Right lobe of liver (tissue), 6 donors: ENCODE data around the gene CCDC71. TPM values are rescaled to one million over a fixed set of nuclear protein-coding genes. Genes with fewer than 3 reads are reported as not detected.

Experiments used
- ATAC-seq, 4 donors: fragments of 200-7000 bp; cut with Tn5 transposase; one replicate each; pipeline ENCODE4 v1.9.1; 2020; ENCODE audit warnings: mild to moderate bottlenecking in 4 of 4, moderate library complexity in 4 of 4
- DNase-seq, 3 donors: peaks; one replicate each; pipeline ENCODE4 v3.0.0-alpha.2; 2020
- H3K27ac ChIP-seq, 3 donors: fragments of 200-600 bp; one replicate each; pipeline ENCODE4 v1.8.0; 2022
- H3K27me3 ChIP-seq, 2 donors: fragments of 200-600 bp; one replicate each; pipeline ENCODE4 v1.8.0; 2022
- H3K36me3 ChIP-seq, 4 donors: fragments of 200-600 bp; sonication (generic) in 1 of 4; one replicate each; pipeline versions ENCODE4 v1.5.1 to v1.8.0; 2017 to 2022; ENCODE audit warnings: control low read depth in 1 of 4
- H3K4me1 ChIP-seq, 4 donors: fragments of 200-600 bp; sonication (generic) in 1 of 4; one replicate each; pipeline versions ENCODE4 v1.5.1 to v1.8.0; 2017 to 2022; ENCODE audit warnings: control low read depth in 1 of 4
- H3K4me3 ChIP-seq, 3 donors: fragments of 200-600 bp; one replicate each; pipeline ENCODE4 v1.8.0; 2022
- H3K9me3 ChIP-seq, 4 donors: fragments of 200-600 bp; sonication (generic) in 1 of 4; one replicate each; pipeline versions ENCODE4 v1.5.1 to v1.8.0; 2017 to 2022; ENCODE audit warnings: control low read depth in 1 of 4
- CTCF ChIP-seq, 4 donors: fragments of 200-600 bp in 3 of 4; fragments of 450-650 bp in 1 of 4; IDR thresholded peaks; one replicate each; pipeline versions ENCODE4 v1.5.1 to v1.8.0; 2016 to 2022; ENCODE audit warnings: antibody characterized with exemption in 4 of 4, mild to moderate bottlenecking in 2 of 4
- POLR2A ChIP-seq: fragments of 450-650 bp; IDR thresholded peaks from one replicate; pipeline ENCODE4 v1.6.1; 2017; ENCODE audit warnings: antibody characterized with exemption, mild to moderate bottlenecking
- WGBS: methylation state at CpG from one replicate; pipeline ENCODE4 v1.1.6; 2018; ENCODE audit warnings: low coverage, low lambda C conversion rate; ENCODE audit not compliant: insufficient coverage; ENCODE audit errors: missing lambda C conversion rate; 5-methylcytosine and 5-hydroxymethylcytosine counted together
- intact Hi-C, 2 donors: fragments of 100-400 bp; cut with DNase I; formaldehyde crosslinking; loops; one replicate each; pipeline versions ENCODE4 v1.11.2 to v1.14.1; 2022
- total RNA-seq, 6 experiments: library from RNA; depleted of rRNA in 2 of 6; stranded (reverse); fragments of >200 nt in 2 of 6; fragmentation: NEBNext Ultra II Directional in 3 of 6; extraction: Animal tissue kit (Norgen Biotek cat#: 25700) in 3 of 6; gene quantifications; one replicate each; pipeline versions ENCODE4 v1.1.0 to v1.2.4, GENCODE V29; 2016 to 2023
- donor health status: DM: no; HTN: yes; CAD: no.
- donor health status: DM: no; HTN: no; CAD: no.
- donor health status: DM: no; HTN: no; CAD: no.
- donor health status: DM: no; HTN: yes; CAD: no.
- donor health status: DM: no; HTN: yes; CAD: no.

CCDC71 gene
- total RNA-seq, 6 experiments from 2014 or later = 8.0 to 18.9 (median 8.6) TPM

- WGBS = 54% methylated on average over 2 of the region's 10 CpGs
- intact Hi-C loops = no loop called here
- no peak for ATAC-seq
- Histone ChIP-seq H3K27ac (no peak overlapping the region), H3K4me1 (peaks cover 0 to 11% (median 6%) of the 10 kb centered on the region in 4 donors), H3K27me3 (no peaks in the 10 kb centered on the region), H3K4me3 (no peak overlapping the region), H3K9me3 (no peaks in the 10 kb centered on the region), H3K36me3 (peaks cover 15 to 61% (median 32%) of the 10 kb centered on the region in 4 donors)
- TF ChIP-seq CTCF (IDR thresholded peaks at IDR 0.05) (no peak), POLR2A (no peak)
- DNase-seq = no peak
These were observed 47.1 kb downstream of the CCDC71 start for GRCh38 chr3:49119036-49119435.

Other genes with a start within 250 kb of the CCDC71 start
- gene ARIH2, start 247.5 kb downstream of the CCDC71 start, total RNA-seq = 10 to 100 TPM; 34.4 to 44.9 (median 38.2) TPM
- gene P4HTM, start 176.1 kb downstream of the CCDC71 start, total RNA-seq = 10 to 100 TPM in 5 of 6 experiments, 1 to 10 TPM in 1; 7.7 to 19.2 (median 11.1) TPM
- 10 to 100 TPM; 35.7 to 72.9 (median 65.4) TPM for gene WDR6, start 158.9 kb downstream of the CCDC71 start, total RNA-seq
- gene DALRD3, start 147.8 kb downstream of the CCDC71 start, total RNA-seq = 10 to 100 TPM in 2 of 6 experiments, 1 to 10 TPM in 4; 7.5 to 17.0 (median 8.1) TPM
- gene NDUFAF3, start 144.2 kb downstream of the CCDC71 start, total RNA-seq = 100 to 1,000 TPM in 1 of 6 experiments, 10 to 100 TPM in 5; 39.2 to 100 (median 44.8) TPM
- 10 to 100 TPM; 32.0 to 57.3 (median 39.0) TPM for gene IMPDH2, start 136.9 kb downstream of the CCDC71 start, total RNA-seq
- gene QRICH1, start 72.3 kb downstream of the CCDC71 start, total RNA-seq = 10 to 100 TPM; 21.9 to 35.7 (median 31.7) TPM
- 100 to 1,000 TPM in 2 of 6 experiments, 10 to 100 TPM in 4; 81.5 to 148 (median 93.5) TPM for gene QARS1, start 61.6 kb downstream of the CCDC71 start, total RNA-seq
- 10 to 100 TPM; 28.0 to 39.0 (median 34.1) TPM for gene USP19, start 45.5 kb downstream of the CCDC71 start, total RNA-seq
- 100 to 1,000 TPM; 129 to 192 (median 163) TPM for gene LAMB2, start 33.3 kb downstream of the CCDC71 start, total RNA-seq
- 10 to 100 TPM; 10.4 to 15.2 (median 11.5) TPM for gene KLHDC8B, start 5.3 kb upstream of the CCDC71 start, total RNA-seq
- gene C3orf62, start 110.9 kb upstream of the CCDC71 start, total RNA-seq = 1 to 10 TPM; 1.6 to 2.3 (median 2.0) TPM
- 10 to 100 TPM; 10.0 to 26.3 (median 22.2) TPM for gene USP4, start 173.7 kb upstream of the CCDC71 start, total RNA-seq
- gene GPX1, start 192.0 kb upstream of the CCDC71 start, total RNA-seq = 100 to 1,000 TPM; 127 to 455 (median 278) TPM
- 100 to 1,000 TPM; 142 to 251 (median 171) TPM for gene RHOA, start 245.6 kb upstream of the CCDC71 start, total RNA-seq
- 10 to 100 TPM; 15.9 to 26.0 (median 19.4) TPM for gene TCTA, start 246.1 kb upstream of the CCDC71 start, total RNA-seq